GM12878 (cell line): ENCODE data around the gene TRAPPC4. TPM values are rescaled to one million over a fixed set of nuclear protein-coding genes. Genes with fewer than 3 reads are reported as not detected.
"Not testable (repeated sequence)": the region's sequence is repeated elsewhere in the genome, so short reads cannot be mapped to it uniquely, and the experiment has no call there.

ENCODE experiments used
- ATAC-seq: fragments of 200-7000 bp; cut with Tn5 transposase; 3 replicates; pipeline ENCODE4 v1.9.1; 2020; ENCODE audit warnings: mild to moderate bottlenecking, moderate library complexity
- BruUV-seq: library from RNA; stranded (reverse); fragments of 400-500 nt; replicated peaks from 2 replicates; lab custom pipeline; 2021; lab: Mats Ljungman, UMichigan
- CTCF ChIA-PET: fragments of 300-600 bp; sonication (Branson Sonifier 250); formaldehyde crosslinking; extraction: SDS; loops from one replicate; lab custom pipeline; 2021; ENCODE audit warnings: inconsistent platforms; lab: Yijun Ruan, JAX
- POLR2A ChIA-PET: fragments of 350-600 bp; formaldehyde crosslinking; extraction: SDS; loops from one replicate; lab custom pipeline; 2021; ENCODE audit warnings: inconsistent platforms; lab: Charles Lee
- RAD21 ChIA-PET: fragments of 300-600 bp; sonication (Branson Sonifier 250); formaldehyde crosslinking; loops from one replicate; lab custom pipeline; 2023; ENCODE audit warnings: antibody characterized with exemption; ENCODE audit not compliant: unreplicated experiment; lab: Charles Lee
- SMC1A ChIA-PET: fragments of 300-600 bp; sonication (Branson Sonifier 250); formaldehyde crosslinking; loops from one replicate; lab custom pipeline; 2023; ENCODE audit not compliant: unreplicated experiment, uncharacterized antibody; lab: Charles Lee
- DNase-seq: peaks from one replicate; pipeline ENCODE4 v3.0.0-alpha.2; 2011; ENCODE audit warnings: low read depth, low spot score
- FAIRE-seq: peaks from 3 replicates; lab custom pipeline; 2011; peaks lifted over from hg19 to GRCh38; lab: Jason Lieb, UNC
- H2AFZ ChIP-seq: 2 replicates; pipeline ENCODE4 v1.6.0; 2011; ENCODE audit warnings: low read depth, low read length, control low read depth; ENCODE audit not compliant: control insufficient read depth
- H3K27ac ChIP-seq: 2 replicates; pipeline ENCODE4 v1.5.1; 2011; ENCODE audit warnings: control low read depth; ENCODE audit not compliant: control insufficient read depth, insufficient read depth
- H3K27me3 ChIP-seq, 2 experiments: replicated peaks in 1 of 2; 2 replicates each; pipeline versions ENCODE4 v1.6.0 to v1.6.1; 2011; ENCODE audit warnings: low read length in 1 of 2; ENCODE audit not compliant: control insufficient read depth in 2 of 2, insufficient read depth in 2 of 2
- H3K36me3 ChIP-seq, 2 experiments: 2 replicates each; pipeline ENCODE4 v1.5.1; 2011; ENCODE audit warnings: low read length in 1 of 2; ENCODE audit not compliant: control insufficient read depth in 2 of 2, insufficient read depth in 2 of 2
- H3K4me1 ChIP-seq: 2 replicates; pipeline ENCODE4 v1.6.1; 2011; ENCODE audit warnings: mild to moderate bottlenecking, low read length, moderate library complexity, mixed read lengths; ENCODE audit not compliant: control insufficient read depth, insufficient read depth
- H3K4me2 ChIP-seq: 2 replicates; pipeline ENCODE4 v1.6.0; 2011; ENCODE audit warnings: control low read depth; ENCODE audit not compliant: control insufficient read depth, insufficient read depth
- H3K4me3 ChIP-seq: fragments of 200-600 bp; sonication (generic); 2 replicates; pipeline ENCODE4 v1.5.1; 2016
- H3K79me2 ChIP-seq: 2 replicates; pipeline ENCODE4 v1.6.0; 2011; ENCODE audit warnings: low read length; ENCODE audit not compliant: control insufficient read depth, insufficient read depth
- H3K9ac ChIP-seq: 2 replicates; pipeline ENCODE4 v1.8.0; 2011; ENCODE audit warnings: low read length, control low read depth, mixed read lengths; ENCODE audit not compliant: control insufficient read depth, insufficient read depth
- H3K9me3 ChIP-seq: replicated peaks from 3 replicates; pipeline ENCODE4 v1.5.1; 2011; ENCODE audit warnings: mild to moderate bottlenecking, low read length; ENCODE audit not compliant: control insufficient read depth, insufficient read depth
- H4K20me1 ChIP-seq: 2 replicates; pipeline ENCODE4 v1.6.0; 2011; ENCODE audit not compliant: control insufficient read depth, insufficient read depth
- HDGF ChIP-seq: fragments of 450-650 bp; IDR thresholded peaks from 2 replicates; pipeline ENCODE4 v1.6.1; 2016; ENCODE audit warnings: antibody characterized with exemption
- LARP7 ChIP-seq: fragments of 450-650 bp; IDR thresholded peaks from 2 replicates; pipeline ENCODE4 v1.6.1; 2017; ENCODE audit warnings: mild to moderate bottlenecking
- PBX3 ChIP-seq: IDR thresholded peaks from 2 replicates; pipeline ENCODE4 v1.6.1; 2011; ENCODE audit warnings: mild to moderate bottlenecking, low read depth, low read length, moderate library complexity; ENCODE audit not compliant: insufficient replicate concordance
- ZNF384 ChIP-seq: IDR thresholded peaks from 2 replicates; pipeline ENCODE4 v1.6.1; 2012; ENCODE audit warnings: low read depth, mild to moderate bottlenecking, low read length, improper control_type of control experiment, borderline replicate concordance
- WGBS: methylation state at CpG from one replicate; pipeline ENCODE4 v1.1.6; 2016; ENCODE audit warnings: low lambda C conversion rate; ENCODE audit not compliant: insufficient replicate concordance, insufficient coverage; ENCODE audit errors: missing lambda C conversion rate; 5-methylcytosine and 5-hydroxymethylcytosine counted together
- in situ Hi-C: fragments of 300-500 bp; cut with MboI; formaldehyde crosslinking; loops from 9 replicates; pipeline ENCODE4 v1.14.3; 2018; ENCODE audit warnings: mixed read lengths
- intact Hi-C: fragments of 100-400 bp; cut with micrococcal nuclease; formaldehyde crosslinking; loops from one replicate; pipeline ENCODE4 v1.14.2; 2022; ENCODE audit not compliant: unreplicated experiment
- polyA plus RNA-seq, 11 experiments: library from polyadenylated mRNA; depleted of rRNA in 4 of 11; unstranded in 6 of 11; stranded (reverse) in 5 of 11; fragments of >200 nt; fragmentation: Nextera tagmentation in 4 of 11; fragmentation: Illumina TruSeq in 1 of 11; extraction: Ambion mirVana in 4 of 11; extraction: Trizol in 1 of 11; gene quantifications; 1 replicate in 1 of 11; 2 replicates in 10 of 11; pipeline versions ENCODE4 v1.2.1 to v1.2.3, GENCODE V29; 2011 to 2016; ENCODE audit warnings: inconsistent platforms in 2 of 11, missing spikeins in 2 of 11, low read depth in 1 of 11
- total RNA-seq, 4 experiments: library from RNA; depleted of rRNA in 3 of 4; stranded (reverse); fragments of >200 nt in 3 of 4; fragmentation: Illumina TruSeq in 1 of 4; extraction: Trizol in 1 of 4; gene quantifications; 2 replicates each; pipeline versions ENCODE4 v1.2.1 to v1.2.3, GENCODE V29; 2013 to 2021

The TRAPPC4 gene
- total and polyA plus RNA-seq, 10 of the 15 experiments (the other 5 are each of a cell fraction or from before 2014, with no cell fraction given): 61.6 to 231 (median 98.8) TPM

- TF ChIP-seq PBX3: no peak
- TF ChIP-seq LARP7: no peak; the same call in 1 of the 2 replicates
- TF ChIP-seq ZNF384: no peak
- peak; percentile 85; the same call in 1 of the 2 replicates for TF ChIP-seq HDGF
These were observed 38.6 kb downstream of the TRAPPC4 start, which contains the start of gene HYOU1 (continued) for GRCh38 chr11:119057000-119057769.

- CTCF ChIA-PET, intact Hi-C loops, ATAC-seq, H2AFZ ChIP-seq, in situ Hi-C loops, SMC1A ChIA-PET, H3K36me3 ChIP-seq, H3K9me3 ChIP-seq, H3K27ac ChIP-seq, H3K4me2 ChIP-seq, H3K4me1 ChIP-seq, H4K20me1 ChIP-seq, FAIRE-seq, H3K4me3 ChIP-seq, RAD21 ChIA-PET, BruUV-seq, H3K9ac ChIP-seq, H3K27me3 ChIP-seq, DNase-seq: not testable (repeated sequence)
- WGBS: 100% methylated on average over 7 of the region's 35 CpGs
- peaks cover 34% of the 10 kb centered on the region for H3K79me2 ChIP-seq
- POLR2A ChIA-PET: interaction anchor here (0.8 kb wide), 1 partner anchor 36 kb away, joined by 3 read pairs; no protein-coding TSS in a partner anchor
These were observed 40.6 kb downstream of the TRAPPC4 start for GRCh38 chr11:119059128-119059527.
